NCI-H2107 (cell line): ENCODE results near the gene SF3B1.
"Not testable (repeated sequence)": the region's sequence is repeated elsewhere in the genome, so short reads cannot be mapped to it uniquely, and the experiment has no call there.

Experiments
- DNase-seq: peaks from one replicate; lab custom pipeline; 2025; lab: John Stamatoyannopoulos, UW

SF3B1 gene

DNA sequence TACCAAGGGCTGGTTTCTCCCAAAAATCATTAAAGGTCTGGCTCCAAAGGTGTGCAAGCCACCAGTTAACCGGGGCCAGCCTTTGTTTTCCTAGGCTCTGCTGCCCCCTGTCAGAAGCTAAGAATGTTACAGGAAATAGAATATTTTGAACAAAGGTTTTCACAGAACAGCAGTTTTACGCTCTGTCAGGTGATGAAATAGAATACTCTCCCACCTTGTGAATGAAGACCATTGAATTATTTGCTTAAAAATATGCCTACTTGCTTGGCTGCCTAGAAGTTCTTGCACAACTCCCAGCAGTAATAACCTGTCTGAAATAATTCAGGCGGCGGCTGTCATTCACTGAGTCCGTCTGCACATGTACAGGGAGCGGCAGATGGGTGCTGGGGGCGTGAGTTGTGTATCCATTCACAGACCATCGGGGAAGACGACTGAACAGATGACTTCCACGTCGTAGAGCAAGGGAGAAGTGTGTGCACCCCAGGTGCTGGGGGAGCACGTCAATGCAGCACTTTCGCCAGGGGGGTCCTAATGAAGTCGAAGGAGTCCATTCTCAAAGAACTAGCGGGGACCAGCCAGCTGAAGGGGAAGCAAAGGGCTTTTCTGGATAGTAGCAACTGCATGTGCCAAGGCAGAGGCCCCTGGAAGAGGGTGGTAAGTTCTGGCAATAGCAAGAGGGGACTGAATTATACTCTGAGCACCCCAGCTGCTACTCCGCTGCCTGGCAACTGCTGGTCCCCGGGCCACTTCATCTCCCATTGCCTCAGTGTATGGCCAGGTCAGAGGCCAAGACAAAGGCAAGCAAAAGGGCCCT, 56.1 kb downstream of the SF3B1 start:
- DNase-seq: peak; percentile 13

DNA sequence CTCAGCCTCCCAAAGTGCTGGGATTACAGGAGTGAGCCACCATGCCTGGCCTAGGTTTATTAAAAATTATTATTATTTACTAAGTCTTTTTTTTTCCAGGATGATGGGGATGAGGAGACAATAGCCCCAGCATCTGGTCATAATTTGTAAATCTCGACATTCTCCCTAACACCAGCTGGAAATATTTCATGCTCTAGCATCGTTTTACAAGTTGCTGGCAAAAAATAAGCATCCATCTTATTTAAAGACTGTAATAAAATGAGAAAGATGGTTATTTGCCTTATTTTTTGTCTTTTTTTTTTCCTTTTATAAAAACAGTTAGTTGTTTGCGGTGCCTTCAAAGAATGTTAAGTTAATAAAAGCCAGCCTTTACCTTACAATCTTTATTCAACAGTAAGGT, 56.7 kb downstream of the SF3B1 start:
- DNase-seq: no peak

GRCh38 chr2:197377670-197378069, 57.2 kb downstream of the SF3B1 start:
- DNase-seq: no peak

DNA sequence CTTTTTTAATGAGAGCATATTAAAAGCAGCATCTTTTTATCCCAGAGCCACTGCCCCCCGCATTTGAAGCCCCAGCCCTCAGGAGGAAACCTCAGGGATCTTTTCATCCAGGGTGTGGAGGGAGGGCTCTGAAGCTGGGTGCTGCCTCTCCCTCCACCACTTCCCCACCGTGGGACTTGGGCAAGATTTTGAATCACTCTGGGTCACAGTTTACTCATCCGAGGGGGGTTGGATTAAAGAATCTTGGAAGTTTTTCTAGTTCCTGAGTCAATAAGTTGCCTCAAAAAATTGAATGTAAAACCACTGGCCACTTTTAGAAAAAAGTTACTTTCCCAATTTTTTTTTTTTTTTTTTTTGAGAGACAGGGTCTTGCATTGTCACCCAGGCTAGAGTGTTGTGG, 62.2 kb downstream of the SF3B1 start:
- no peak for DNase-seq

- DNase-seq: not testable (repeated sequence)
Observed at GRCh38 chr2:197370664-197371063, 64.2 kb downstream of the SF3B1 start.

DNA sequence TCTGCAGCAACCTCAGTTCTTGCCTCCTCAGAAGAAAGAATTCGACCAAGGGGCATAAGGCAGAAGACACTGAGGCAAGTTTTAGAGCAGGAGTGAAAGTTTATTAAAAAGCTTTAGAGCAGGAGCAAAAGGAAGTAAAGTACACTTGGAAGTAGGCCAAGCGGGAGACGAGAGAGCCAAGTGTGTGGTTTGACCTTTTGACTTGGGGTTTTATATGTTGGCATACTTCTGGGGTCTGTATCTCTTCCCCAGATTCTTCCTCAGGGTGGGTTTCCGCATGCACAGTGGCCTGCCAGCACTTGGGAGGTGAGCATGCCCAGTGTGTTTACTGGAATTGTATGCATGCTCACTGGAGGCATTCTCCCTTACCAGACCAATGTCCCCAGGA, 64.9 kb downstream of the SF3B1 start:
- DNase-seq: no peak

DNA sequence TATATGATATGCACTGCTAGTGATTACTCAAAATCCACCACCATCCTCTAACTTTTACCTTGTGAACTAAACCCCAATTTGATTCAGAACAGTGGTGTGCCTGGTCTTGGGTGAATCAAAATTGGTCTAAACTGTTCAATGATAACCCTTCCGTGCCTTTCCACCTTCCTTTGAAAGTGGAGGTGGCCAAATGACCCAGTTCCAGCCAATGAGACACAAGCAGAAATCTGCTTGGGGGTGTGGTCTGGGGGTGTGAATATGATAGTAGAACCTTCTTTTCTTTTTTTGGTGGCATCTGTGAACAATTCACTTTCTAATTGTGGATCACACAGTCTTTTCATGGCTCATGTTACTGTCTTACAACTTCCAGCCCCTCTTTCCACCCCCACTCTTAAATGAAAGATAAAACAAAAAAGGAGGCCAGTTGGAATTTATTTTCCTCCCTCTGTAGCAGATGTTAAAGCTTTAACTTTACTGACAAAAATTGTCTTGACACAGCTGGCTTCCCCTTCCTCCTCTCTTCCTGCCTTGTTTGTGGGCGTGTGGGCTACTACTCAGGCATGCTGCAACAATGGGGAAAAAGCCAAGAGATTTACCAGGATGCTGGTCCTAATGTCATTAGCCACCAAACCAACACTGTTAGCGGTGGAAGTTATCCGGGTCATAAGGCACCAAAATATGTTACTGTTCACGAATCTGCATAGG, 65.4 kb downstream of the SF3B1 start:
- DNase-seq: no peak

DNA sequence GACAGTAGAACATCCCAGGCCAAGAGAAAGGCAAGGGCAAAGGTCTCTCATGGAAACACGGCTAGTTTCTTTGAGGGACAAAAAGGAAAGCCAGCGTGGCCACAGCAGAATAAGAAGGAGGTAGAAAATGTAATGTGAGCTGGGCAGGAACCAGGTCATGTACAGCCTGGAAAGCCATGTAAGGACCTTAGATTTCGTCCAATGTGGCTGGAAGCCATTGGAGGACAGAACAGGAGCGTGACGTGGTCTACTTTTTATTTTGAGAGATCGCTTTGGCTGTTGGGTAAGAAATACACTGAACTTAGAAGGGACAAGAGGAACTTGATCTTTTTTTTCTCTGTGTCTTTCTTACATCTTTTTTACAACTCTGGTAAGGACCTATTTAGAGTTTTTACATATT, 66.4 kb downstream of the SF3B1 start:
- DNase-seq: no peak

DNA sequence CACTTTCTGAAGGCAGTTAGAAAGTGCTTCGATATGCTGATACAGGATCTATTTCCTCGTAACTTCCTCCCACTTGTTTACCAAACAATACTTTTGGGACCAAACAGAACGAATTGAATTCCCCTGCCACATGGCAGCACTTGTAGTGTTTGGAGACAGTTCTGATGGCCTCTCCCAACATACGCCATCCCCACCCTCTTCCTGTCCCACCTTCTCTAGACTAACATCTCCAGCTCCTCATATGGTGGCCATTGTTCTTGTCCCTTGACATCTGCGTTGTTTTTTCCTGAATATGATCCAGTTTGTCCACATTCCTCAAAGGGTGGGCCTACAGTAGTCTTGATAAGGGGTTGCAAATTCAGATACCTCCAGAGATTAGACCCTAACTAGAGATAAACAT, 70.8 kb downstream of the SF3B1 start:
- no peak for DNase-seq

DNA sequence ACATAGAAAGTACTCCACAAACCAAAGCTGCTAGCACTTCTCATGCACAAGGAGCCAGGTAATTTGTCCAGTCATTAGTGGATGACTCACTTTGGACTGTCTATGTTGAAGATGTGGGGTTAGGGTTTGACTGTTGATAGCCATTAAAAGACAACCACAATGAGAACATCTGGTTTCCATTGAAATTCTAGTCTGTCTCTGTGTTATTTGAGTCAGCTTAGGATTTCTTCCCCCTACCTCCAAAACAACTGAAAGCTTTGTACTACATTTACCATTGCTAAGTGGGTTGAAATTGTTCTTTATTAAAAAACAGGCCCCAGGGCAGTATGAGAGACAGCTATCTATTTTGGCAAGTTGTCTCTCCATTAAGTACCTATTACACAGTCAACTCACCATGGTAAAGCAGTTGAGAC, 74.1 kb downstream of the SF3B1 start:
- DNase-seq: no peak

DNA sequence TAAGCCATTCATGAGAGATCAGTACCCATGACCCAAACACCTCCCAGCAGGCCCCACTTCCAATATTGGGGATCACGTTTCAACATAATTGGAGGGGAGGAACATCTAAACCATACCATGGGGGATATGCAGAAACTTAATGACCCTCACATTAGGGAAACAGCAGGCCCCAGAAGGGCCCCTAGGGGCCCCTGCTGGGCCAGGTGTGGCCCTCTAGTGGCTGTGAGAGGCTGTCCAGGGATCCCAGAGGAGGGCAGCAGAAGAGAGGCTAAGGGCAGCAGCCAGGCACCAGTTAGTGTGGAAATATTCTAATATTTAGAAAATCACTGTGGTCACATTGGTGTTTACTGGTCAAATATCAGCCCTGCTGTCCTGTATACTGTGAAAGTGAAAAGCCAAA, 75.0 kb downstream of the SF3B1 start:
- DNase-seq: no peak

DNA sequence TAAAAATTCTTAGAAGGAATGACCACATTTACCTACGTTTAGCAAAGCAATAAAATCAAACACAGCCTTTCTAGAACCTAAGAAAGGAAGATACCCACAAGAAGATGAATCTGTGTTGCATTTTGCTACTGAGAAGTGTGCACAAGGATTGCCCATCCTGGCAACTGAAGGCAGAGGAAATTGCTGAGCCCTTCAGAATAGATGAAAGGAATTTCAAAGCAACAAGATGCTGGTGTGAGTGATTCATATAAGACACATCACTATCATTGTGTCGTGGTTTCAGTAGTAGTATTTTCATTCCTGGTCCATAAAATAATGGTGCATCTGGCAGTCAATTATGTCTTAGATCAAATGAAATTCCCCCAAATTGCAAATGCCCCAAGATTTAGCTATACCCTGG, 75.9 kb downstream of the SF3B1 start:
- no peak for DNase-seq

DNA sequence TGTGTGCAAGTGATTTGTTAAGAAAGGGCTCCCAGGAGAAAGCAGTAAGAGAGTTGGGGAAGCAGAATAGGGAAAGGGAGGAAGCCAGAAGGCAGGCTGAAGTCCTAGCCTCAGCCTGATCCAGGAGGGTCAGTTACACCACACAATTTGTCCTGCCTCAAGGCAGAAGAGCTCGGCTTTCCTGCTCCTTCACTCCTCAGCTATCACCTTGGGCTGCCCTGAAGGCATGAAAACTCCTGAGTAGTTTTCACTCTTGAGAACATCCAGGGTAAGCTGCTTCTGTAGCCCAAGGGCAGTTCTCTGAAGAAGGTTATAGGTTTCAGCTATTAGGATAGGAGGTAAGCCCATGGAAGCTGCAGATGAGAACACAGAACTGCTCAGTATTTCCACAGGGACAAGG, 76.8 kb downstream of the SF3B1 start:
- no peak for DNase-seq

DNA sequence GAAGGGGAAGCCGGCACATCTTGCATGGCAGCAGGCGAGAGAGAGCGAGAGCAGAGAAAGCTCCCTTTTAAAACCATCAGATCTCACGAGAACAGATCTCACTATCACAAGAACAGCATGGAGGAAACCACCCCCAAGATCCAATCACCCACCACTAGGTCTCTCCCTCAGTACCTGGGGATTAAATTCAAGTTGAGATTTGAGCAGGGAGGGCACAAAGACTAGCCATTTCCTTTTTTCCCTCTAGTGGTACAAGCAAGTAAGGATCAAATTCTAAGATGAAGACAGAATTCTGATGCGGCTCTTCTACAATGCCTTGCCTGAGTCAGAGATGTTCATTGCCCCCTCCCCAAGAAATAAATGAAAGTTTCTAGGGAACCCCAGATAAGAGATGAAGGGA, 78.7 kb downstream of the SF3B1 start:
- DNase-seq: no peak

- no peak for DNase-seq
Observed at GRCh38 chr2:197354169-197354558, 80.7 kb downstream of the SF3B1 start.

- no peak for DNase-seq
Observed at GRCh38 chr2:197353393-197354168, 81.2 kb downstream of the SF3B1 start.

GRCh38 chr2:197349699-197350098, 85.1 kb downstream of the SF3B1 start:
- no peak for DNase-seq

DNA sequence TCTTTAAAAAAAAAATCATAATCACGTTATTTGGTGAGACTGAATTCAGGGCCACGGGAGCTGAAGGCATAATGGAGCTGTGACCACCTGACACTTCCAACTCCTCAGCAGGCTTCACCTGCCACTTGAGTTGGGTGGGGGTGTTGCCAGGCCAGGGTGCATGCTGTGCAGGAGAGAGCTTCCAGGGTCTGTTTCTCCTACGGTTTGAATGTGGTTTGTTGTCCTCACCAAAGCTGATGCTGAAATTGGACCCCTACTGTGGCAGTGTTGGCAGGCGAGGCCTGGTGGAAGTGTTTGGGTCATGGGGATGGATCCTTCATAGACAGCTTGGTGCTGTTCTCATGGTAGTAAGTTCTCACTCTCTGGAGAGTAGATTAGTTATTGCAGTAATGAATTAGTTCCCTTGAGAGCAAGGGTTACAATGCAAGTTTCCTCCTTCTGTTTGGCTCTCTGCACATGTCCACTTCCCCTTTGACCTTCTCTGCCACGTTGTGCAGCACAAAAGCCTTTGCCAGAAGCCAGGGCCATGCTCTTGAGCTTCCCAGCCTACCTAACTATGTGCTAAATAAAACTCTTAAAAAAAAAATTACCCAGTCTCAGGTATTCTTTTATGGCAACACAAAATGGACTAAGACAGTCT, 86.0 kb downstream of the SF3B1 start:
- peak; percentile 11 for DNase-seq

GRCh38 chr2:197345846-197346370, 88.9 kb downstream of the SF3B1 start:
- DNase-seq: no peak

GRCh38 chr2:197343968-197344367, 90.9 kb downstream of the SF3B1 start:
- DNase-seq: not testable (repeated sequence)

DNA sequence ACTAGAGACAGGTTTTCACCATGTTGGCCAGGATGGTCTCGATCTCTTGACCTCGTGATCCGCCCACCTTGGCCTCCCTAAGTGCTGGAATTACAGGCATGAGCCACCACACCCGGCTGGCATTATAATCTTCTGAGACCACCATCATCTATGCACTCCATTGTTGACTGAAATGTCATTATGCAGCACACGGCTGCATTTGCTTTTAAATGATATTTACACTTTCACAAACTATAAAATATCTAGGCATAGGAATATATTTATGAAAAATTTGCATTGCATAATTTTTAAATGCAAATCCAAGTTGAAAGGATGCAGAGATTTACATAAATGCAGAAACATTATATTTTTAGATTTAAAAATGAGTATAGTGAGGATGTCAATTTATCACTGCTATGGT, 94.2 kb downstream of the SF3B1 start:
- no peak for DNase-seq
